ENCODE data around the gene MAGI1. TPM values are rescaled to one million over a fixed set of nuclear protein-coding genes. Genes with fewer than 3 reads are reported as not detected.

Gene MAGI1
- total RNA-seq, 1 experiment from 2014 or later, result 38.6 TPM

- Histone ChIP-seq H3K4me3 (replicated peaks in 1 of 2; ENCODE audit: low read depth in 1 of 2, low read length in 2 of 2) (no peak overlapping the region), H4K20me1 (ENCODE audit: insufficient read depth) (no peaks in the 10 kb centered on the region; the same call in 1 of the 2 replicates), H3K27ac (ENCODE audit: low read depth, low read length) (no peak overlapping the region), H3K4me1 (ENCODE audit: control insufficient read depth in 1 of 2, insufficient read depth in 2 of 2, low read length in 2 of 2) (no peaks in the 10 kb centered on the region), H3K36me3 (ENCODE audit: control insufficient read depth in 1 of 2, insufficient read depth in 2 of 2, low read length in 2 of 2) (no peaks in the 10 kb centered on the region), H3K4me2 (ENCODE audit: low read length) (no peak overlapping the region), H3K9ac (ENCODE audit: low read length) (no peak overlapping the region), H2AFZ (ENCODE audit: low read depth, low read length, poor library complexity, severe bottlenecking) (no peak overlapping the region), H3K9me2 (ENCODE audit: insufficient read depth) (no peaks in the 10 kb centered on the region), H3K27me3 (ENCODE audit: insufficient read depth, low read length) (no peaks in the 10 kb centered on the region), H3K9me3 (ENCODE audit: control insufficient read depth in 1 of 2, insufficient read depth in 1 of 2, low read depth in 1 of 2, low read length in 2 of 2) (no peaks in the 10 kb centered on the region), H3K79me2 (ENCODE audit: insufficient read depth, low read length) (no peaks in the 10 kb centered on the region)
- ATAC-seq, result no peak
- intact Hi-C loops (cut with micrococcal nuclease), result no loop called here
- DNase-seq (ENCODE audit: low read depth, low spot score), result no peak
- ChIA-PET POLR2A (no interaction called here), RAD21 (ENCODE audit: low non-redundant PET in 1 of 2, low total read pairs in 2 of 2, uncharacterized antibody in 2 of 2, unreplicated experiment in 2 of 2) (no interaction called here), CTCF (no interaction called here)
- BruUV-seq (replicated peaks), result no TSS peak
- no peak for TF ChIP-seq EZH2 (IDR thresholded peaks at IDR 0.05)
- no peak for TF ChIP-seq TCF7L2 (IDR thresholded peaks at IDR 0.05; ENCODE audit: borderline replicate concordance, extremely low read depth, insufficient read depth, insufficient read length)
- TF ChIP-seq, protein P1, sequence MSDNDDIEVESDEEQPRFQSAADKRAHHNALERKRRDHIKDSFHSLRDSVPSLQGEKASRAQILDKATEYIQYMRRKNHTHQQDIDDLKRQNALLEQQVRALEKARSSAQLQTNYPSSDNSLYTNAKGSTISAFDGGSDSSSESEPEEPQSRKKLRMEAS (IDR thresholded peaks at IDR 0.05), result no peak
Measured at GRCh38 chr3:65466300-65466988, 572.3 kb downstream of the MAGI1 start.

- Histone ChIP-seq H3K4me3 (replicated peaks in 1 of 2; ENCODE audit: low read depth in 1 of 2, low read length in 2 of 2) (no peak overlapping the region), H3K36me3 (ENCODE audit: control insufficient read depth in 1 of 2, insufficient read depth in 2 of 2, low read length in 2 of 2) (no peaks in the 10 kb centered on the region), H4K20me1 (ENCODE audit: insufficient read depth) (no peaks in the 10 kb centered on the region), H3K79me2 (ENCODE audit: insufficient read depth, low read length) (no peaks in the 10 kb centered on the region), H3K9ac (ENCODE audit: low read length) (no peak overlapping the region), H2AFZ (ENCODE audit: low read depth, low read length, poor library complexity, severe bottlenecking) (no peak overlapping the region), H3K4me1 (ENCODE audit: control insufficient read depth in 1 of 2, insufficient read depth in 2 of 2, low read length in 2 of 2) (no peaks in the 10 kb centered on the region), H3K27me3 (ENCODE audit: insufficient read depth, low read length) (no peaks in the 10 kb centered on the region), H3K27ac (ENCODE audit: low read depth, low read length) (no peak overlapping the region), H3K9me3 (ENCODE audit: control insufficient read depth in 1 of 2, insufficient read depth in 1 of 2, low read depth in 1 of 2, low read length in 2 of 2) (no peaks in the 10 kb centered on the region), H3K9me2 (ENCODE audit: insufficient read depth) (no peaks in the 10 kb centered on the region), H3K4me2 (ENCODE audit: low read length) (no peak overlapping the region)
- no peak for ATAC-seq
- DNase-seq (ENCODE audit: low read depth, low spot score), result no peak
- ChIA-PET POLR2A (no interaction called here), RAD21 (ENCODE audit: low non-redundant PET in 1 of 2, low total read pairs in 2 of 2, uncharacterized antibody in 2 of 2, unreplicated experiment in 2 of 2) (no interaction called here), CTCF (no interaction called here)
- intact Hi-C loops (cut with micrococcal nuclease), result no loop called here
- no TSS peak for BruUV-seq (replicated peaks)
- TF ChIP-seq CTCF (IDR thresholded peaks at IDR 0.05 in 2 of 3, conservative IDR thresholded peaks at IDR 0.05 in 1 of 3; ENCODE audit: borderline replicate concordance in 1 of 3, insufficient read depth in 1 of 3, low read depth in 2 of 3, low read length in 2 of 3) (no peak), YY1 (IDR thresholded peaks at IDR 0.05; ENCODE audit: extremely low read depth, insufficient replicate concordance, low read depth, low read length) (no peak), CEBPB (IDR thresholded peaks at IDR 0.05; ENCODE audit: low read depth) (no peak), RAD21 (IDR thresholded peaks at IDR 0.05; ENCODE audit: low read depth) (no peak), JUND (IDR thresholded peaks at IDR 0.05) (no peak), EGR1 (IDR thresholded peaks at IDR 0.05; ENCODE audit: low read depth) (no peak), EZH2phosphoT487 (IDR thresholded peaks at IDR 0.05; ENCODE audit: borderline replicate concordance) (no peak), EZH2 (IDR thresholded peaks at IDR 0.05) (no peak), FOSL1 (IDR thresholded peaks at IDR 0.05; ENCODE audit: low read depth) (no peak), SIN3A (IDR thresholded peaks at IDR 0.05; ENCODE audit: low read depth) (no peak), CBX3 (IDR thresholded peaks at IDR 0.05; ENCODE audit: low read depth) (no peak)
- TF ChIP-seq, protein P1 (IDR thresholded peaks at IDR 0.05), result no peak
- TF ChIP-seq, protein P2, sequence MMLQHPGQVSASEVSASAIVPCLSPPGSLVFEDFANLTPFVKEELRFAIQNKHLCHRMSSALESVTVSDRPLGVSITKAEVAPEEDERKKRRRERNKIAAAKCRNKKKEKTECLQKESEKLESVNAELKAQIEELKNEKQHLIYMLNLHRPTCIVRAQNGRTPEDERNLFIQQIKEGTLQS (IDR thresholded peaks at IDR 0.05), result no peak
Measured at GRCh38 chr3:65449841-65450428, 588.8 kb downstream of the MAGI1 start.
